ENCODE data around the gene TMEM236.

The TMEM236 gene

GRCh38 chr10:17782921-17783665 is 31.1 kb downstream of the TMEM236 start:
- TF ChIP-seq TEAD4 (IDR thresholded peaks at IDR 0.05) (no peak), REST (IDR thresholded peaks at IDR 0.05; ENCODE audit: low read depth) (no peak), USF1 (IDR thresholded peaks at IDR 0.05) (no peak), CEBPB (IDR thresholded peaks at IDR 0.05) (no peak), MAX (IDR thresholded peaks at IDR 0.05) (no peak), CREB1 (IDR thresholded peaks at IDR 0.05; ENCODE audit: low read depth) (no peak), TAF1 (IDR thresholded peaks at IDR 0.05; ENCODE audit: low read depth) (no peak), NFIC (IDR thresholded peaks at IDR 0.05) (no peak), FOXM1 (IDR thresholded peaks at IDR 0.05; ENCODE audit: borderline replicate concordance, low read depth) (no peak)

- TF ChIP-seq TEAD4 (IDR thresholded peaks at IDR 0.05): no peak
- no peak for TF ChIP-seq YY1 (IDR thresholded peaks at IDR 0.05; ENCODE audit: low read depth)
- no peak for TF ChIP-seq EGR1 (IDR thresholded peaks at IDR 0.05)
- TF ChIP-seq CREB1 (IDR thresholded peaks at IDR 0.05; ENCODE audit: low read depth): no peak
- TF ChIP-seq REST (IDR thresholded peaks at IDR 0.05; ENCODE audit: low read depth): no peak
- no peak for TF ChIP-seq NFIC (IDR thresholded peaks at IDR 0.05)
- TF ChIP-seq CEBPB (IDR thresholded peaks at IDR 0.05): no peak
- no peak for TF ChIP-seq TCF12 (IDR thresholded peaks at IDR 0.05; ENCODE audit: low read depth)
- no peak for TF ChIP-seq RAD21 (IDR thresholded peaks at IDR 0.05; ENCODE audit: low read depth)
- no peak for TF ChIP-seq MAX (IDR thresholded peaks at IDR 0.05)
- TF ChIP-seq FOXM1 (IDR thresholded peaks at IDR 0.05; ENCODE audit: borderline replicate concordance, low read depth): no peak
- no peak for TF ChIP-seq EP300 (IDR thresholded peaks at IDR 0.05; ENCODE audit: borderline replicate concordance)
- TF ChIP-seq TAF1 (IDR thresholded peaks at IDR 0.05; ENCODE audit: low read depth): no peak
- TF ChIP-seq USF1 (IDR thresholded peaks at IDR 0.05): no peak
- no peak for TF ChIP-seq ZBTB7A (IDR thresholded peaks at IDR 0.05; ENCODE audit: low read depth)
Measured at GRCh38 chr10:17783751-17784150, 31.8 kb downstream of the TMEM236 start.

GRCh38 chr10:17784688-17785087 is 32.7 kb downstream of the TMEM236 start:
- no peak for TF ChIP-seq YY1 (IDR thresholded peaks at IDR 0.05; ENCODE audit: low read depth)
- no peak for TF ChIP-seq TAF1 (IDR thresholded peaks at IDR 0.05; ENCODE audit: low read depth)
- no peak for TF ChIP-seq FOXM1 (IDR thresholded peaks at IDR 0.05; ENCODE audit: borderline replicate concordance, low read depth)
- TF ChIP-seq CREB1 (IDR thresholded peaks at IDR 0.05; ENCODE audit: low read depth): no peak
- no peak for TF ChIP-seq ZBTB7A (IDR thresholded peaks at IDR 0.05; ENCODE audit: low read depth)
- no peak for TF ChIP-seq RAD21 (IDR thresholded peaks at IDR 0.05; ENCODE audit: low read depth)
- TF ChIP-seq EGR1 (IDR thresholded peaks at IDR 0.05): no peak
- TF ChIP-seq NFIC (IDR thresholded peaks at IDR 0.05): no peak
- no peak for TF ChIP-seq CEBPB (IDR thresholded peaks at IDR 0.05)
- TF ChIP-seq TCF12 (IDR thresholded peaks at IDR 0.05; ENCODE audit: low read depth): no peak
- TF ChIP-seq TEAD4 (IDR thresholded peaks at IDR 0.05): no peak
- no peak for TF ChIP-seq EP300 (IDR thresholded peaks at IDR 0.05; ENCODE audit: borderline replicate concordance)
- TF ChIP-seq MAX (IDR thresholded peaks at IDR 0.05): no peak

GRCh38 chr10:17785276-17785930 is 33.4 kb downstream of the TMEM236 start:
- TF ChIP-seq RAD21 (IDR thresholded peaks at IDR 0.05; ENCODE audit: low read depth) (no peak), REST (IDR thresholded peaks at IDR 0.05; ENCODE audit: low read depth) (no peak), TEAD4 (IDR thresholded peaks at IDR 0.05) (no peak)

Measured in Ishikawa (cell line).